Nephron (organoid): ENCODE measurements around the gene CDH23.

Experiments
- H3K27ac Mint-ChIP-seq, 3 experiments: 2 replicates each; pipeline ENCODE4 v1.8.0; 2020; ENCODE audit warnings: mixed read lengths in 3 of 3, mild to moderate bottlenecking in 2 of 3, moderate library complexity in 1 of 3
- H3K27me3 Mint-ChIP-seq: 2 replicates; pipeline ENCODE4 v1.8.0; 2021; ENCODE audit warnings: low read depth, mild to moderate bottlenecking, moderate library complexity, mixed read lengths
- H3K36me3 Mint-ChIP-seq: 2 replicates; pipeline ENCODE4 v1.8.0; 2020; ENCODE audit warnings: low read depth, mixed read lengths
- H3K4me1 Mint-ChIP-seq: 2 replicates; pipeline ENCODE4 v1.8.0; 2020; ENCODE audit warnings: mixed read lengths
- H3K4me3 Mint-ChIP-seq, 3 experiments: 2 replicates each; pipeline ENCODE4 v1.8.0; 2020; ENCODE audit warnings: mild to moderate bottlenecking in 3 of 3, mixed read lengths in 3 of 3, moderate library complexity in 2 of 3
- H3K9me3 Mint-ChIP-seq: 2 replicates; pipeline ENCODE4 v1.8.0; 2020; ENCODE audit warnings: mixed read lengths
- CTCF ChIP-seq, 3 experiments: fragments of 200-600 bp; sonication (generic); IDR thresholded peaks; one replicate each; pipeline ENCODE4 v1.5.0; 2021; ENCODE audit warnings: antibody characterized with exemption in 3 of 3; ENCODE audit not compliant: unreplicated experiment in 3 of 3

Gene CDH23

GRCh38 chr10:71762324-71762723 is 365.6 kb downstream of the CDH23 start:
- H3K4me1 Mint-ChIP-seq: peaks cover 27% of the 10 kb centered on the region
- H3K9me3 Mint-ChIP-seq: no peaks in the 10 kb centered on the region
- H3K36me3 Mint-ChIP-seq: no peaks in the 10 kb centered on the region
- no peak for TF ChIP-seq CTCF (IDR thresholded peaks at IDR 0.05; ENCODE audit: unreplicated experiment in 3 of 3)
- no peak overlapping the region for H3K4me3 Mint-ChIP-seq
- no peak overlapping the region for H3K27ac Mint-ChIP-seq
- peaks cover 18% of the 10 kb centered on the region for H3K27me3 Mint-ChIP-seq

GRCh38 chr10:71763352-71764127 is 366.8 kb downstream of the CDH23 start:
- Mint-ChIP-seq H3K4me1 (peaks cover 35% of the 10 kb centered on the region), H3K9me3 (no peaks in the 10 kb centered on the region), H3K36me3 (no peaks in the 10 kb centered on the region), H3K27ac (no peak overlapping the region), H3K4me3 (no peak overlapping the region), H3K27me3 (peaks cover 18% of the 10 kb centered on the region)
- TF ChIP-seq CTCF (IDR thresholded peaks at IDR 0.05; ENCODE audit: unreplicated experiment in 3 of 3): no peak

GRCh38 chr10:71765176-71765904 is 368.6 kb downstream of the CDH23 start:
- Mint-ChIP-seq H3K9me3 (no peaks in the 10 kb centered on the region), H3K4me3 (no peak overlapping the region), H3K27ac (no peak overlapping the region), H3K4me1 (peaks cover 46% of the 10 kb centered on the region), H3K27me3 (peaks cover 22% of the 10 kb centered on the region), H3K36me3 (no peaks in the 10 kb centered on the region)
- TF ChIP-seq CTCF (IDR thresholded peaks at IDR 0.05; ENCODE audit: unreplicated experiment in 3 of 3): no peak

DNA sequence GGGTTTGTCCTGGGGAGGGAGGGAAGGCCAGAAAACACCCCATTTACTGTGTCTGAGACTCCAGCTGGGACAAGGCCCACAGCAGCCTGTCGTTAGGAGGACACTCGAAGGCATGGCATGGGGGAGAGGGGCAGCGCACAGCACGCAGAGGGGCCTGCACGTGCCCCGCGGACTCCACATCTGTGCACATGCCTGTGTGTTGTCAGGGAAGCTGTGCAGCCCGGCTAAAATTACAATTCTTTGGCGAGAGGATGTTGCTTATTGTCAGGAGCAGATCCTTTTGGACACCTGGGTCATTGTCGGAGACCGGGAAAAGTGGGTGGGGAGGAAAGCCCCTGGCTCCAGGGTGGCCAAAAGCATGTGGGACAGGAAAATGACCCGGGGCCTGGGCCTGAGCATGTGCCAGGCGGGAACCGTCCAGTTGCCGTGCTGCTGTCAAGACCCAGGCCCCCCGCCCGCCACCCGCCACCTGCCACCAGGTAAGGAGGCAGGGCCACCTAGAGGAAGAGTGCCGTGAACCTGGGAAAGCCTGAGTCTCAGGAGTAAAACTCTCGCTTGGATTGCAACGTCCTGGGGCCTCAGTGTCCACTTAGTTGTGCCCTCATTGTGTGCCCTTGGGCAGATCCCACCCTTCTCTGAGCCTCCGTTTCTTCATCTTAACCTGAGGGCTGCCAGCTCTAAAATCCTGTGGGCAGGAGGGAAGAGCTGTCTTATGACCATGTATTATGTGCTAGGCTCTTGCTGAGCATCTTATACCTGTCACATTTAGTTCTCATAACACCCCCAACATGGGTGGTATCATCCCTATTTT is 369.4 kb downstream of the CDH23 start:
- no peak for TF ChIP-seq CTCF (IDR thresholded peaks at IDR 0.05; ENCODE audit: unreplicated experiment in 3 of 3)
- peaks cover 46% of the 10 kb centered on the region for H3K4me1 Mint-ChIP-seq
- H3K27me3 Mint-ChIP-seq: peaks cover 21% of the 10 kb centered on the region
- no peaks in the 10 kb centered on the region for H3K9me3 Mint-ChIP-seq
- H3K36me3 Mint-ChIP-seq: no peaks in the 10 kb centered on the region
- no peak overlapping the region for H3K4me3 Mint-ChIP-seq
- H3K27ac Mint-ChIP-seq: peak overlapping the region in 2 of 3 experiments; percentile 41 to 86

GRCh38 chr10:71766717-71767419 is 370.1 kb downstream of the CDH23 start:
- peak overlapping the region in 2 of 3 experiments; percentile 86 to 94 for H3K27ac Mint-ChIP-seq
- no peaks in the 10 kb centered on the region for H3K36me3 Mint-ChIP-seq
- H3K27me3 Mint-ChIP-seq: peaks cover 18% of the 10 kb centered on the region
- H3K4me1 Mint-ChIP-seq: peaks cover 46% of the 10 kb centered on the region
- H3K9me3 Mint-ChIP-seq: no peaks in the 10 kb centered on the region
- peak overlapping the region in 1 of 3 experiments; percentile 14 for H3K4me3 Mint-ChIP-seq
- no peak for TF ChIP-seq CTCF (IDR thresholded peaks at IDR 0.05; ENCODE audit: unreplicated experiment in 3 of 3)
